ENCODE results near the gene SPAG16.

Gene SPAG16

DNA sequence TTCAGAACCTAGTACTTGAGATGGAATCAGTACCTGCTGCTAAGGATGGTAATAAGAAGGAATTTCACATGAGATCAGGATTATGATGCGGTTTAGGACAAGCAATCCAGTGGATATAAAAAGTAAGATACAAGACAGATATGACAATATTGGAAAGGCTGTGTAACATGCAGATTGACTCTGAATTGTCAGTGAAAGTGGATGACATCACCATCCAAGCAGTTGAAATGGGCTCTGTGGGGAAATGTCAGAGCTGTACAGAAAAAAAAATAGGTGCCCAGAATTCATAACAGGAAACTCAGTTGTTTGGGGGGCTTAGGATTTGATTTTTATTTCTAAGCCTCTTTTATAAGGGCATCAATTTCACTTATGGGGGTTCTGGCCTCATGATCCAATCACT, 438.3 kb downstream of the SPAG16 start:
- no peak for DNase-seq

DNA sequence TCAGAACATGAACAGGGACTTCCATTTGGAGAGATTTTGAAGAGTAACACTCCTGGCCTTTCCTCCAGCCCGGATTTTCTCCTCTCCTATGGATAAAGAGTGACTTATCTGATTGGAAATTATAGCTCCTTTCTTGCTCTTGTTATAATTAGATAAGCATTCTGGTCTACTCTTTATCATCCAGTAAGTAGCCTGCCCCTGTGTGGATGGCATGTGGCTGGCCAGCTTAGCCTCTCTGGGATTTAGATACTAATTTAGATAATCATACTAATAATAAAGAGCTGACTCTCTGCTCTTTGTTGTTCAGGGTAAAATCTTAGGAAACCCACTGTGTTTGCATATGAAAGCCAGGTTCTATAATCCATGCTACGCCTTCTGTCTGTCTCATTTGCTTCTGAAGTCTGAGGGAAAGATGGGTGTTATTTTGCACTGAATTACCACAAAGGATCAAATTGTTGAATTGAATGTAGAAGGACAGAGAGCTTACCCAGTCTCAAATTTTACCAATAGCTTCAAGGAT, 438.8 kb downstream of the SPAG16 start:
- DNase-seq, result no peak

DNA sequence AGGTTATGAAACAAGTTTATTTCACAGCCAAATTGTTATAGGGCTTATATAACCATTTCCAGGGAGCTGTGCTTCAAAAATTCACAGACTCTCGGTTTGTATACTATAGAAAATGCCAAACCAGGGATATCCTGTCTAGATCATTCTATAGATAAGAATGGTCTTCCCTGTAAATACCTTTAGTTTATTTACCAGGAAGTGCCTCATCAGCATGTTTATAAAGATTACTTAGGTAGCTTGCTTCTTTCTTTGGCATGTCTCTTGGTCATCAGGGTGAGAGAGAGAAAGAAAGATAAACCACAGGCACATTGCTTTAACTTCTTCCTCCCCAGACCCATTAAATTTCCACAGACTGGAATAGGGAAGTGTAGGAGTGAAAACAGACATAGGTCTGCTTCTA, 439.4 kb downstream of the SPAG16 start:
- no peak for DNase-seq

DNA sequence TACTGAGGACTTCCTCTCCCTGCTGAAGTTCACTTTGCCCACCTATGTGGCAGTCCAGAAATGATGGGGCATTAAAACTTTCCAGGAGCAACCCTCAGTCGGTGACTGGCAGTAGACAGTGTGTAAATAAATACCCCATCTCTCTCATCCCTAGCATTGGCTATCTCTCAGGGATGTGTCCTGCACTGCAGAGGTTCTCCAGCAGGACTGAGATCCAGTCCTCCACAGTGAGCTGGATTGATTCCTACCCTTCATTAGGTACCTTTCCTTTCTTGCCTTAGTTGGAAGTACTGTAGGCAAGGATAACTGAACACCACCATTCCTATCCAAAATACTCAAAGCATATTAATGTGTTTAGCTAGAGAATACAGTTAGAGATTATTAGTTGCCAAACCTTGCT, 441.8 kb downstream of the SPAG16 start:
- no peak for DNase-seq

DNA sequence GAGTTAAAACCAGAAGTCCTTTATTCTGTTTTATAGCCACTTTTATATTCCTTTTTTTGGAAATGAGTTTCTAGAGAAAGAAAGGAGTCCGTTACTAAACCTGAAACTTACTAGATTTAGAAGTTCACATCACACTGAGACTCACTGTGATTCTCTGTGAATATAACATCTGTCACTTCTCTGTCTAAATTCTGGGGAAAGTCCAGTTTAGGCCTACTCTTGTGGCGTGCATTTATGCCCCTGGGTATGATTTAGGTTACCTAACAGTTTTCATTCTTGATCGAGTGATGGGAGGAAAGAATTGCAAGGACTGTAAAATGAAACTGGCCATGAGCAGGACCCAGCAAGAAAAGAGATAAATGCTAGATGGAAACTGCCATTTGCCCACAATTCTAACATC, 449.6 kb downstream of the SPAG16 start:
- no peak for DNase-seq

DNA sequence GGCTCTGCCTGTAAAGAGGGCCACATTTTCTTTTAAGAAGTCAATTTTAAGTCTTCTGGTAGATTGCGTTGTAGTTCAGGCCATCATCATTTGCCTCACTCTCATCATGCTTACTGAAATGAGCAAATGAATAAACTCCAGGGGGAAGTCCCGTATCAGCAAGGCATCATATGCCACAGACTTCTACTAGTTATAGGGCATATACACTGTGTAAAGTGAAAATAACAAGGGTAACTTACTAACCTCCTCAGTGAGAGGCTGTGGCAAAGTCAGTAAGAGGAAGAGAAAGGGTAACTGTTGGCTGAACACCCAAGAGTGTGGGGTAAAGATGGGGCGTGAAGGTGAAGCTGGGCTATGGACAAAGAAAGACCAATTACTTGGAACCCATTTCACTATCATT, 456.2 kb downstream of the SPAG16 start:
- no peak for DNase-seq

DNA sequence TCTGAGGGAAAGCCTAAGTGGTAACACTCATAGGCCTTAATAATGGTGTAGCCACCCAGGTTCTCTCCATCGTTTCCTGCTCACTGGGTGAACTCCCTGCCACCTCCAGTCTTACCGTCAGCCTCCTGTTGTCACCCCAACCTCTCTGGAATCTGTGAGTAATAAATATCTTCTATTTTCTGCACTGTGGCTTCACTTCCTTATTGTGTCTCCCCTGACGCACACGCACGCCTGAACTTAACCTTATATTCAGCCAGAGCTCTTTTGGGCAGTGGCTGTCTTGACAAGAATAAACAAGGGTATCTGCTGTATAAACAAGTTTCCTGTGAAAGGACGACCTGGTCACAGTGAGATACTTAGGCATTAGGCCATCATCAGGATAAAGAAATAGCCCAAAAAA, 467.2 kb downstream of the SPAG16 start:
- DNase-seq, result no peak

DNA sequence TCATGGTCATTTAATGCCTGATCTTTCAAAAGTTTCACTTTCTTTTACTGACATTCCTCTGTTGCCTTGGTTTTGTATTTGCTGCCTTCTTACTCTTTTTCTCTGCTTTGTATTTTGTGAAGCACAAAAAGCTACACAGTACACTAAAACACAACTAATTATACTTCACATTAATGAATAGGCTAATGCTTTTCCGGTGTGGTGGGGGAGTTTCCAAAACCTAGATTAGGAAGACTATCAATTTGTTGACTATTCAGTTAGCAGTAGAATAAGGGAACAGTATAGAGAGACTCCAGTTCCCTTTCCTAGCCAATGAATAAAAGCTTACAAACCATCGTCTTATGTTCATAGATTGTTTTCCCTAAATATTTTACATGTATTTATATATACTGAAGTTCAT, 468.3 kb downstream of the SPAG16 start:
- DNase-seq, result no peak

DNA sequence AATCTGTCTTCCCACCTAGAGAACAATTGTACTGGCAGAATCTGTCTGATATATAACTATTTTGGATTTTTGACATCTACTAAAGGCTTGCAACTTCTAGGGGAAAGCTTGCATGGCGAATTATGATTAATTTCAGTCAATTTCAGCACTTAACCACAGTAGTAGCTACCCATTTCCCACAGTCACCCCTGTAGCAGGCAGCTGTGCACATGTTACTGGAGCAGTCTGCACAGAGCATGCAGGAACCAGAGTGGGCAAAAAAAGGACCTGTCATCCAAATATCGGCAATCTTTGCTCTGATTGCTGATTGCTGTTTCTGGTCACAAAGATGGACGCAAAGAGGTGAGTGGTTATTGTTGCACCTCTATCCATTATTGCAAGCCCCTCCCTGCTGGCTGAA, 473.3 kb downstream of the SPAG16 start:
- DNase-seq, result no peak

DNA sequence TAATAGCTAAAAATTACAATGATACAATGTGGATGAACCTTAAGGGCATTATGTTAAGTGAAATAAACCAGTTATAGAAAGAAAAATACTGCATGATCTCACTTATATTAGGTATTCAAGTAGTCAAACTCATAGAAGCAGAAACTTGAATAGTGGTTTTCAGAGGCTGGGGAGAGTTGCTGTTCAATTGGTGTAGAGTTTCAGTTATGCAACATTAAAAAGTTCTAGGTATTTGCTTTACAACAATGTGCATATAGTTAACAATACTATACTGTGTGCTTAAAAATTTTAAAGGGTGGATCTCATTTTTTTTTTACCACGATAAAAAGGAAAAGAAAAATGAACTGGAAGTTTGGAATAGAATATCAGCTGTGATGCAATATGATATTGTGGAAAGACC, 479.1 kb downstream of the SPAG16 start:
- DNase-seq, result no peak

DNA sequence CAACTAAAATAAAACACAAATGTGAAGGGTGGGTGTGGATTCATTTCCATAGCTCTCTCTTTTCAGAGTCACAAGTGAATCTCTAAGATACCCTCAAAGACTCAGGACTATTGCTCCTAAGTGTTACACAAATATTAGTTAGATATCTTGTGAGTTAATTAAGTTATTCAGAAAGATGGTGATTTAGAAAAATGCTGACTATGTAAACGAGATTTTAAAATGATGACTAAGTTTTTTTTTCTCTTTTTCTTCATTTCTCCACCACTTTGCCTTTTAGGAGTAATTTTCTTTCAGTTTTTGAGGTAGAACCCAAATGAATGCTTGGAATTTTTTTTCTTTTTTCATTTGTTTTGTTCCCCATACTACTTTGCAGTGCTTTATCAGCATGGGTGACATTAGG, 479.7 kb downstream of the SPAG16 start:
- DNase-seq, result no peak

DNA sequence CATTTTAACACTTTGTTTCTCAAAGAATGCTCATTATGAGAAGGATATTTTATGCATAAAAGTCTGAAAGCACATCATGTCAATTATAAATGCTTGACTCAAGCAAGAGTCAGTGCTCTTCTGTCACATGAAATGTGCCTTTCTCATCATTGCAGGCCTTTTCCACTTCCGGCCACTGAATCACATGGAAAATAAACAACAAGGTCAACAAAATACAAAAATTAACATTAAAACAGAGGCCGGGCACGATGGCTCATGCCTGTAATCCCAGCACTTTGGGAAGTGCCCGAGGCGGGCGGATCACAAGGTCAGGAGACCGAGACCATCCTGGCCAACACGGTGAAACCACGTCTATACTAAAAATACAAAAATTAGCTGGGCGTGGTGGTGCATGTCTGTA, 480.6 kb downstream of the SPAG16 start:
- no peak for DNase-seq

DNA sequence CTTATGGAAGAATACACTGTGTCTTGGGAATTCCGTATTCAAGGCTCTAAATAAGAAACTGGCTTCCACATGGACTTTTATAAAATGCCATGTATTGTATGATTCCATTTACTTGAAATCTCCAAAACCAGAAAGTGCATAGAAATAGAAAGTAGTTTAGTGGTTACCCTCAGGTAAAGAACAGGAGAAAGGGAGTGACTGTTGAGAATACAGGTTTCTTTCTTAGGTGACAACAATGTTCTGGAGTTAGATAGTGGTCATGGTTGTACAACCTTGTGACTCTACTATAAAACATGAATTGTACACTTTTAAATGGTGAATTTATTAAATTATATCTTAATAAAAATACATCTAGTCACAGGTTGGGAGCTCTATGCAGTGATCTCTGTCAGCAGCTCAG, 481.8 kb downstream of the SPAG16 start:
- DNase-seq, result no peak

DNA sequence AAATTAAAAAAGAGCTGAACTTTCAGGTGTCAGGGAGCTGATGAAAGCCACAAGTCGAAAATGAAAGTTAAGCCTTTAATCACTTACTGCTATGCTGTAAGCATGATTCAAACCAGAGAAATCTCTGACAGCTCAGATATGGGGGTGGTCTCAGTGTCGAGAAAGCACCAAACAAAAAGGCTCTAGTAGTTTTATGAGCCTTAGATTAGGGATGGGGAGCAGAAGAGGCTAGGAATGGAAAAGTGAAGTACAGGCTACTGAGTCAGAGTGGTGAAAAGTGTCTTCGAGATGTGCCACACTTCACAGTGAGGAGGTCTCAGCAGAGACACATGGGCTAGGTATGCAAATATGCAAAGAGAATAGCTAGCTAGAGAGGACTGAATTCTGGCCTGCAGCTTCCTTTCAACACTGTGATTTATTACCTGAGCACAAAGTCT, 482.2 kb downstream of the SPAG16 start:
- no peak for DNase-seq

DNA sequence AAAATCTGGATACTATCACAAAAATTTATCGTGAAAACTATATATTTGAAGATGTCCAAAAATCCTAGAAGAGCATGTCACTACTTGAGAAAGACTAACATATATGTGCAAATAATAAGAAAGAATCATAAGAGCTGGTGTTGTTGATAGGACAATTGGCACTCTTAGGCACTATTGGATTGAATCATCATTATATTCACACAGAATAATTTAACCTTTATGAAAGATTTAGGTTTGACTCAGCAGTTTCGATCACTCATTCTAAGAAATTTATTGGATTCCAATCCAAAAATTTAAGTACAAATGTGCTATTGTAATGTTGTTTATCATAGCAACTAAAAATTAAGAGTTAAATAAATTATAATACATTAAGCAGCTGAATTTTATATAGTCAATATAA, 503.6 kb downstream of the SPAG16 start:
- DNase-seq, result no peak

DNA sequence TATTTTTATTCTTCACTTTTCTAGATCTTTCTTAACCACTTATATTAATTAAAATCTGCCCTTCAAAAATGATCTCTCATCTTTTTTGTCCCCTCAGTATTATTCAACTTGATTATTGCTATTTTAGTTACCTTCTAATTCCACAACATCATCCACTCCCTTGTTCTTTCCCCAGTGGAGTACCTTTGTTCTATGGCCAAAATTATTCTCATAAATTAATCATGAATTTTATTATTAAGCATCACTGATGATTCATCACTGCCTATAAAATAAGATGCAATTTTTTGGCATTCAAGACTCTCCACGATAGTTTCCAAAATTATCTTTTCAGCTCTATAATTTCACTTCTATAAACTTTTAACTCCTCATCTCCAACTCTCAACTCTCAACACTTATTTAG, 505.7 kb downstream of the SPAG16 start:
- no peak for DNase-seq

DNA sequence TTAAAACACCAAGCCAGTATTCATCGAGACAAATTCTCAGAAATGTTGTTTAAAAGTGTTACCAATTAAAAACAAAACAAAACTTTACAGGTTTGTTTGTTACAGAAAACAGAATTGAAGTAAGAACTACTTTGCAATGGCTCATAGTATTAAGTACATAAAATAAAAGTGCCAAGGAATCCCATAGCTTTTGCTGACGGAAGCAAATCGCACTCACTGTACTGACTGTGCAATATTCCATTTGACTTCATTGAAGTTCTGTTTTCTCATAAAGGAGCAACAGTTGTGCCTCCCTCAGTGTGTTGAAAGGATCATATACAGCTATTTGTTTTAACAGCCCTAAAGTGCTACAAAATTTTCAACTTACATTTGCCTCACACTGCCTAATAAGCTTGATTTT, 507.8 kb downstream of the SPAG16 start:
- no peak for DNase-seq

DNA sequence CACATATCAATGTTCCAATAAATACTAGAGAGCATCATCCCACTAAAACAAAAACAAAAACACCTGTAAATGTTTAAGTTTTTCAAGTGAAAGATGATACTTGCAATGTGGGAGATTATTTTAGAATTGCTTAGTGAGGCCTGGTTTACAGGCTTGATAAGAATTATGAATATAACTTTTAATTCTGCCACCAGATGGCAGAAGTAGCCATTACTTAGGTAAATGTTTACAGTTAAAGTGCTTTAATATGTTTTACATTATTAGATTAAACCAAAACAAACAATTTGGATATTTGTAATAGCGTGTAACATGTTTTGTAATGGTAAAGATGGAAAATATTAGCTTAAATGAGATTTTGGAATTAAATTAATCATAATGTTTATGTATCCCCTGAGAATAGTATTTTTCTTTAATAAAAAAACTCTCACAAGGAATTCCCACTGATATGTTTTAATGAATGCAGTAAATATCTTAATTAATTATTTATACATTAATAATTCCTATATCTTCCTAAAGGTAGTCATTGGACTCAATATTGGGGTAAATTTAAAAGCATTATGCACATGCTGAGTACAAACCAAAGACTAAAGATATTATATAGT, 522.0 kb downstream of the SPAG16 start:
- DNase-seq, result peak; percentile 1

DNA sequence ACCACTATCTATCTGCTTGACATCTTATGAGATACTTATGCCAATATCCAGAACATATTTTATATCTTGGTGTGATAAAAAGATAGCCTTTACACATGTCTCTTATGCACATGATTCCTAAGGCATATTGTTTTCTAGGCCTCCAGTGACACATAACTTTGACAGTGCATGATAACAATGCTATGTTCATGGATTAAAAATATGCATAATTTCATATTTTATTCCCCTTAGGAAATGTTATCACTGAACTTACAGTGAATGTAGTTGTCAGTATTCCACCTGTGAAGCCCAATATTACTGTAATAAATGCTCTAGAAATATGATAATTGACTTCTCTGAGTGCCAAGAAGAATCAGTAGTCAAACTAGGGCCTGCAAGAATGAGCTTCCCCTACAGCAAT, 532.3 kb downstream of the SPAG16 start:
- no peak for DNase-seq

DNA sequence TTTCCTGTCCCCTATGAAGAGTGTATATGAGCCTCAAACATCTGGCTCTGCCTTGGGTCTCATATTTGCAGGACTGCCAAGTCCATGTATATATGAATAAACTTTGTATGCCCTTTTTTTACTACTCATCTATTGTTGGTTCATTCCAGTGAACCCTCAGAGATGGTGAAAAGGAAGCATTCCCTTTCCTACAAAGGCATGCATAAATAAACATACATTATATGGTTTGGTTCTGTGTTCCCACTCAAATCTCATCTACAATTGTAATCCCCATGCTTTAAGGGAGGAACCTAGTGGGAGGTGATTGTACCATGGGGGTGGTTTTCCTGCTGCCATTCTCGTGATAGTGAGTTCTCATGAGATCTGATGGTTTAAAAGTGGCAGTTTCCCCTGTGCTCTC, 534.2 kb downstream of the SPAG16 start:
- no peak for DNase-seq

DNA sequence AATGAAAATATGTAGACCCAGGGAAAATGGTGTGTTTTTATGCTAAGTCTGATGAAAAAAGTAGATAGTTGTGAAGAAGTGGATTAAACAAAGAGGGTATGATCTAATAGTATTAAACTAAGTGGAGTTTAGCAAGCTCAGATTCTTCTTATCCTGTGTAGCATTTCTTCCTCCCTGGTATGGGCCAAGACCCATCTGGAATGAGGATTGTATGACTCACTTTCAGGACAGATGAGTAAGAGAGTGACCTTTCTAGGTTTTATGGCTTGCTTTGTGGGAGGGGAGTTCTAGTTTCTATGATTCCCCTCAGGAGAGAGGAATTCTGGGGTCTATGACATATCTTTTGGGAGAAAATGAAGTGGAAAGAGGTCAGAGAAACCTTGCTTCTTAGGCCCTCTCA, 550.1 kb downstream of the SPAG16 start:
- no peak for DNase-seq

DNA sequence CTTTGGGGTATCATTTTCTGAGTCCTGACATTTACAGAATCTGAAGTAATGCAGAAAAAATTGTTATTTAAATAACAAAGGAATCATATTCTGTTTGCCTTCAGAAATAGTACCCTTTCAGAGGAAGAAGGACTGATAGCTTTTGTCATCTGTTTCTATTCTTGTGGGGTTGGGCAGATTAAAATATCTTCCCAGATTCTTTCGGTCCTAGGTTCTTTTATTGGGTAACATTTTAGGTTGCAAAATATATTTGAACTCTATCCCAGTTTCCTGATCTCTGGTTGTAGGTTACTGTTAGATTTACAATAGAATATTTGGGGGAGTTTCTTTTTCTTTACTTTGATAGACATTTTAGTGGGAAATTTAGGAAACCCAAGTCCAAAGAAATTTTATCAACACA, 550.5 kb downstream of the SPAG16 start:
- no peak for DNase-seq

DNA sequence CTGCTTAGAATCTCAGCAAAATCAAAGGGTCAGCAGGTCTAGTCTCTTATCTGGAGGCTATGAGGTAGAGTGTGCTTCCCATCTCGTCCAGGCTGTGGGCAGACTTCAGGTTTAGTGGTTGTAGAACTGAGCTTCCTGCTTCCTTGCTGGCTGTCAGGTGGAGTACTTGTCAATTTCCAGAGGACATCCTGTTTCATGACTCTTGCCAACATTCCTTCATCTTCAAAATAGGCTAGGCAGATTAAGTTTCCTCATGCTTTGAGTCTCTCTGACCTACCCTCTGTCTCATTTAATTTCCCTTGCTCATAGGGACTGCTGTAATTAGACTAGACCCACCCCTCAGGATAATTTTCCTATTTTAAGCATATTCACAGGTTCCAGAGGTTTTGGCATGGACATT, 562.6 kb downstream of the SPAG16 start:
- DNase-seq, result peak; percentile 54

DNA sequence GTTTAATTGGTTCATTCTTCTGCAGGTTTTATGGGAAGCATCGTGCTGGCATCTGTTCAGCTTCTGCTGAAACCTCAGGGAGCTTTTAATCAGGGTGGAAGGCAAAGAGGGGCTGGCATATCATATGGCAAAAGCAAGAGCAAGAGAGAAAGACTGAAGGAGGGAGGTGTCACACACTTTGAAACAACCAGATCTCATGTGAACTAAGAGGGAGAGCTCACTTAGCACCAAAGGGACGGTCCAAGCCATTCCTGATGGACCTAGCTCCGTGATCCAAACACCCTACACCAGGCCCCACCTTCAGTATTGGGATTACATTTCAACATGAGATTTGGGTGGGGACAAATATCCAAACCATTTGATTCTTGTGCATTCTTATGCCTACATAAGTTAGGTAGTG, 563.1 kb downstream of the SPAG16 start:
- no peak for DNase-seq

DNA sequence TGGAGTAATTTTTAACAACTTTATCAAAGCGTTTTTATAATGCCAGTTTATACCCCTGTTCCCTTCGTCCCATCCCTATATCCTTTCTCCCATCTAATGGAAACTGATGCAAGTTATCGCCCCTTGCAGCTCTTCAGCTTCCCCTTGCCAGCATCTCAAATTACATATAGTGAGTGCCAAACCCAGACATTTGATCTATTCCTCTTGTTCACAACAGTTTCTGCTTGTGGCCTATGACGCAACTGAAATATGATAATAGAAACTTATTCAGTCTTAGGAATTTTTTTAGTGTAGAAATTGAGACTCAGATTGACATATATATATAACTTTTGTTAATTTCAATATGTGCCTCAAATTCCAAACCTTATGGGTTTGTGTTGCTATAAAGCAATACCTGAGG, 564.4 kb downstream of the SPAG16 start:
- DNase-seq, result peak; percentile 14

DNA sequence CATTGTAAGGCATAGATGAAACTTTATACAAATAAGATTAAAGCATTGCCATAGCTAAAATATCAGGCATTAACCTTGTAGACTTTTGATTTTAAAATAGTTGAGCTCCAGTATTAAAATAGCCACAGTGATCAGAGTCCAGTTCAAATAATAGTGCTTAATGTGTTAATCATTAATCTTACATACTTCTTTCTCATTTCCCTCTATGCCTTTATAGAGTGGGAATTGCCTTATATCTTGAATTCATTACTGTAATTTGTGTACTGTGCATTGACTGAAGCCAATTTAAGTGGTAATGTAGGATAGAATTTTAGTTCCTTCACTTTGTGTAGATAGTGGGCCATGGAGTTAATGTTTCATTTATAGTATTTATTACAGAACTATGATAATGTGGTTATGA, 577.4 kb downstream of the SPAG16 start:
- DNase-seq, result no peak
